Effector memory CD4-positive, alpha-beta T cell (primary cell): ENCODE measurements around the gene C6orf89.

Source experiments
- DNase-seq, 3 donors: peaks; one replicate each; pipeline ENCODE4 v3.0.0-alpha.2; 2020
- H3K27ac ChIP-seq: 2 replicates; pipeline ENCODE4 v1.7.0; 2013; ENCODE audit warnings: mild to moderate bottlenecking, low read length, moderate library complexity; ENCODE audit not compliant: insufficient read depth, poor library complexity, severe bottlenecking
- H3K27me3 ChIP-seq: replicated peaks from 2 replicates; pipeline ENCODE4 v1.7.0; 2013; ENCODE audit warnings: mild to moderate bottlenecking, low read length; ENCODE audit not compliant: insufficient read depth, control insufficient read depth, poor library complexity, severe bottlenecking
- H3K36me3 ChIP-seq: 2 replicates; pipeline ENCODE4 v1.7.0; 2013; ENCODE audit warnings: mild to moderate bottlenecking, low read length, moderate library complexity; ENCODE audit not compliant: control insufficient read depth, insufficient read depth
- H3K4me1 ChIP-seq: 2 replicates; pipeline ENCODE4 v1.7.0; 2013; ENCODE audit warnings: low read length, mild to moderate bottlenecking; ENCODE audit not compliant: control insufficient read depth, insufficient read depth, poor library complexity, severe bottlenecking
- H3K4me3 ChIP-seq: 2 replicates; pipeline ENCODE4 v1.7.0; 2013; ENCODE audit warnings: low read length, low read depth, mild to moderate bottlenecking; ENCODE audit not compliant: insufficient read depth, poor library complexity, severe bottlenecking
- H3K9me3 ChIP-seq: 2 replicates; pipeline ENCODE4 v1.7.0; 2013; ENCODE audit warnings: mild to moderate bottlenecking, low read length, moderate library complexity; ENCODE audit not compliant: control insufficient read depth

The C6orf89 gene

GRCh38 chr6:36956446-36956820 lies 70.7 kb downstream of the C6orf89 start:
- Histone ChIP-seq H3K4me3 (peak overlapping the region; percentile 55), H3K27ac (peak overlapping the region; percentile 9), H3K9me3 (no peaks in the 10 kb centered on the region), H3K4me1 (peaks cover 43% of the 10 kb centered on the region), H3K27me3 (no peaks in the 10 kb centered on the region), H3K36me3 (peaks cover 4% of the 10 kb centered on the region)
- DNase-seq, result no peak

GRCh38 chr6:36957773-36958271 lies 72.1 kb downstream of the C6orf89 start:
- no peak for DNase-seq
- Histone ChIP-seq H3K9me3 (no peaks in the 10 kb centered on the region), H3K4me3 (no peak overlapping the region), H3K36me3 (peaks cover 4% of the 10 kb centered on the region), H3K4me1 (peaks cover 51% of the 10 kb centered on the region), H3K27me3 (no peaks in the 10 kb centered on the region), H3K27ac (no peak overlapping the region)

- H3K27me3 ChIP-seq, result no peaks in the 10 kb centered on the region
- H3K9me3 ChIP-seq, result no peaks in the 10 kb centered on the region
- H3K4me1 ChIP-seq, result peaks cover 56% of the 10 kb centered on the region
- DNase-seq, result no peak
- H3K4me3 ChIP-seq, result no peak overlapping the region
- peaks cover 4% of the 10 kb centered on the region for H3K36me3 ChIP-seq
- H3K27ac ChIP-seq, result no peak overlapping the region
These were observed 73.2 kb downstream of the C6orf89 start for GRCh38 chr6:36958775-36959554.

GRCh38 chr6:36959555-36960250 lies 74.0 kb downstream of the C6orf89 start:
- Histone ChIP-seq H3K36me3 (peaks cover 4% of the 10 kb centered on the region), H3K27me3 (no peaks in the 10 kb centered on the region), H3K27ac (no peak overlapping the region), H3K4me1 (peaks cover 56% of the 10 kb centered on the region), H3K9me3 (no peaks in the 10 kb centered on the region), H3K4me3 (no peak overlapping the region)
- no peak for DNase-seq

- H3K9me3 ChIP-seq, result no peaks in the 10 kb centered on the region
- no peaks in the 10 kb centered on the region for H3K27me3 ChIP-seq
- no peak for DNase-seq
- peaks cover 4% of the 10 kb centered on the region for H3K36me3 ChIP-seq
- no peak overlapping the region for H3K4me3 ChIP-seq
- H3K4me1 ChIP-seq, result peaks cover 42% of the 10 kb centered on the region
- peak overlapping the region; percentile 62 for H3K27ac ChIP-seq
These were observed 76.0 kb downstream of the C6orf89 start for GRCh38 chr6:36961441-36962435.

GRCh38 chr6:36962874-36963273 lies 77.1 kb downstream of the C6orf89 start:
- H3K4me1 ChIP-seq, result peaks cover 37% of the 10 kb centered on the region
- DNase-seq, result peak; percentile 58 to 77 (median 74)
- H3K36me3 ChIP-seq, result peaks cover 7% of the 10 kb centered on the region
- peak overlapping the region; percentile 62 for H3K27ac ChIP-seq
- H3K27me3 ChIP-seq, result no peaks in the 10 kb centered on the region
- no peak overlapping the region for H3K4me3 ChIP-seq
- H3K9me3 ChIP-seq, result no peaks in the 10 kb centered on the region

GRCh38 chr6:36963451-36964290 lies 77.9 kb downstream of the C6orf89 start:
- Histone ChIP-seq H3K4me1 (peaks cover 37% of the 10 kb centered on the region), H3K4me3 (no peak overlapping the region), H3K9me3 (no peaks in the 10 kb centered on the region), H3K27me3 (no peaks in the 10 kb centered on the region), H3K36me3 (peaks cover 13% of the 10 kb centered on the region), H3K27ac (peak overlapping the region; percentile 62)
- peak in 1 of 3 donors; percentile 14 for DNase-seq

- Histone ChIP-seq H3K36me3 (peaks cover 17% of the 10 kb centered on the region), H3K27ac (peak overlapping the region; percentile 62), H3K27me3 (no peaks in the 10 kb centered on the region), H3K4me3 (no peak overlapping the region), H3K4me1 (peaks cover 37% of the 10 kb centered on the region), H3K9me3 (no peaks in the 10 kb centered on the region)
- no peak for DNase-seq
These were observed 78.6 kb downstream of the C6orf89 start for GRCh38 chr6:36964349-36964748.

GRCh38 chr6:36964908-36965307 lies 79.2 kb downstream of the C6orf89 start:
- Histone ChIP-seq H3K9me3 (no peaks in the 10 kb centered on the region), H3K4me3 (no peak overlapping the region), H3K27me3 (no peaks in the 10 kb centered on the region), H3K27ac (peak overlapping the region; percentile 62), H3K4me1 (peaks cover 37% of the 10 kb centered on the region), H3K36me3 (peaks cover 23% of the 10 kb centered on the region)
- no peak for DNase-seq
